OCI-LY7 (cell line): ENCODE measurements around the gene ENAH. TPM values are rescaled to one million over a fixed set of nuclear protein-coding genes. Genes with fewer than 3 reads are reported as not detected.
"Not testable (repeated sequence)": the region's sequence is repeated elsewhere in the genome, so short reads cannot be mapped to it uniquely, and the experiment has no call there.

Source experiments
- BruUV-seq: library from RNA; stranded (reverse); fragments of 400-500 nt; replicated peaks from 2 replicates; lab custom pipeline; 2021; lab: Mats Ljungman, UMichigan
- CTCF ChIA-PET: fragments of 300-600 bp; sonication (Branson Sonifier 250); formaldehyde crosslinking; loops from one replicate; lab custom pipeline; 2022; ENCODE audit warnings: antibody characterized with exemption; ENCODE audit not compliant: unreplicated experiment; lab: Charles Lee
- POLR2A ChIA-PET: fragments of 300-600 bp; sonication (Branson Sonifier 250); formaldehyde crosslinking; loops from one replicate; lab custom pipeline; 2022; ENCODE audit warnings: antibody characterized with exemption; lab: Charles Lee
- DNase-seq: peaks from one replicate; pipeline ENCODE4 v3.0.0-alpha.2; 2015; ENCODE audit warnings: low spot score
- H2AFZ ChIP-seq: fragments of 200-600 bp; sonication (generic), shearing (Covaris generic); 2 replicates; pipeline ENCODE4 v1.6.1; 2014; ENCODE audit warnings: mild to moderate bottlenecking, antibody characterized with exemption, low read length, moderate library complexity
- H3K27ac ChIP-seq: fragments of 200-600 bp; sonication (generic); 2 replicates; pipeline ENCODE4 v1.5.1; 2014; ENCODE audit warnings: mixed run types, low read depth, mild to moderate bottlenecking, moderate library complexity, low read length, inconsistent platforms; ENCODE audit not compliant: poor library complexity, severe bottlenecking
- H3K36me3 ChIP-seq: fragments of 200-600 bp; sonication (generic); 2 replicates; pipeline ENCODE4 v1.6.1; 2014; ENCODE audit warnings: mild to moderate bottlenecking, antibody characterized with exemption, low read length, moderate library complexity, mixed read lengths; ENCODE audit not compliant: insufficient read depth
- H3K4me1 ChIP-seq: fragments of 200-600 bp; sonication (generic); 2 replicates; pipeline ENCODE4 v1.5.1; 2014; ENCODE audit warnings: mild to moderate bottlenecking, low read length; ENCODE audit not compliant: insufficient read depth, poor library complexity, severe bottlenecking
- H3K4me2 ChIP-seq: fragments of 200-600 bp; sonication (generic); 2 replicates; pipeline ENCODE4 v1.6.1; 2014; ENCODE audit warnings: mild to moderate bottlenecking, low read length
- H3K4me3 ChIP-seq: fragments of 200-600 bp; sonication (generic); 2 replicates; pipeline ENCODE4 v1.5.1; 2014; ENCODE audit warnings: mild to moderate bottlenecking, low read depth, low read length; ENCODE audit not compliant: poor library complexity, severe bottlenecking
- H3K79me2 ChIP-seq: fragments of 200-600 bp; sonication (generic); 2 replicates; pipeline ENCODE4 v1.6.1; 2016; ENCODE audit warnings: low read depth, mild to moderate bottlenecking, low read length, moderate library complexity, mixed read lengths; ENCODE audit not compliant: insufficient read depth
- H3K9me2 ChIP-seq: fragments of 200-600 bp; sonication (generic); 2 replicates; pipeline ENCODE4 v1.6.1; 2016; ENCODE audit warnings: mild to moderate bottlenecking, low read length, mixed read lengths; ENCODE audit not compliant: insufficient read depth
- H3K9me3 ChIP-seq: fragments of 200-600 bp; sonication (generic); 2 replicates; pipeline ENCODE4 v1.6.1; 2014; ENCODE audit warnings: mild to moderate bottlenecking, mixed run types, low read length, mixed read lengths
- H4K20me1 ChIP-seq: fragments of 200-600 bp; sonication (generic); 2 replicates; pipeline ENCODE4 v1.6.1; 2014; ENCODE audit warnings: mild to moderate bottlenecking, antibody characterized with exemption, low read length, moderate library complexity, mixed read lengths; ENCODE audit not compliant: insufficient read depth
- EZH2phosphoT487 ChIP-seq: fragments of 200-600 bp; sonication (generic); IDR thresholded peaks from 2 replicates; pipeline ENCODE4 v1.6.1; 2018; ENCODE audit warnings: low read depth, borderline replicate concordance, mild to moderate bottlenecking, mixed run types, antibody characterized with exemption, low read length, moderate library complexity, mixed read lengths
- intact Hi-C: fragments of 100-400 bp; cut with micrococcal nuclease; formaldehyde crosslinking; loops from one replicate; pipeline ENCODE4 v1.10.0; 2022; ENCODE audit not compliant: unreplicated experiment
- total RNA-seq, 2 experiments: library from RNA; depleted of rRNA in 1 of 2; stranded (reverse); fragments of >200 nt in 1 of 2; shearing (Covaris generic) in 1 of 2; gene quantifications; 2 replicates each; pipeline ENCODE4 v1.2.3, GENCODE V29; 2014 to 2022
- TF ChIP-seq, protein P1 (sequence below): fragments of 200-600 bp; sonication (generic); conservative IDR thresholded peaks from 2 replicates; pipeline ENCODE4 v1.5.1; 2014; ENCODE audit warnings: mild to moderate bottlenecking, antibody characterized with exemption, low read length, moderate library complexity, mixed read lengths

ENAH gene
- total RNA-seq, 2 experiments from 2014 or later = 4.6 to 18.1 TPM

DNA sequence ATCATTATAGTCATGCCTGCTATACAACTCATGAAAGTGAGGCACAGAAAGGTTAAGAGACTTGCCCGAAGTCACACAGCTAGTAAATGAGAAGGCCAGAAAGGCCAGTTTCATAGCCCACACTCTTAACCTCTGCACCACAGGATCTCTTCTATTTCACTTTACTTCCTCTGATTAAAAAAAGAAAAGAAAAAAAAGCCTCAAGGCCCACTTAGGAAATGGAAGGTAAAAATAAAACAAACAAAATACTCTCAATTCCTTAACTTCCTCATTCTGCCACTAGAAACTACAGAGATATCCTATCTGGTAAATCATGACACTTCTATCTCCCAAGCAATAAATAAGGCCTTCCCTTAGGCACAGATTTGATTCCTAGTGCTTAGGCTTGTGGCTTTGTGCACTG, 7.6 kb upstream of the ENAH start:
- intact Hi-C loops = no loop called here
- Histone ChIP-seq H4K20me1 (no peaks in the 10 kb centered on the region), H3K4me3 (peak overlapping the region; percentile 13), H3K9me2 (no peaks in the 10 kb centered on the region), H3K4me2 (peak overlapping the region; percentile 71), H3K4me1 (peaks cover 22% of the 10 kb centered on the region), H3K27ac (peak overlapping the region; percentile 47), H3K79me2 (no peaks in the 10 kb centered on the region), H3K9me3 (no peaks in the 10 kb centered on the region), H3K36me3 (no peaks in the 10 kb centered on the region), H2AFZ (peak overlapping the region; percentile 35; the same call in 1 of the 2 replicates)
- ChIA-PET CTCF (no interaction called here), POLR2A (interaction anchor here (0.7 to 1.3 kb wide), 7 partner anchors 8 to 500 kb away, joined by 3 to 4 read pairs (median 3); no protein-coding TSS in a partner anchor)
- BruUV-seq = no TSS peak
- DNase-seq = peak; percentile 58
- TF ChIP-seq EZH2phosphoT487 = no peak
- TF ChIP-seq, protein P1, sequence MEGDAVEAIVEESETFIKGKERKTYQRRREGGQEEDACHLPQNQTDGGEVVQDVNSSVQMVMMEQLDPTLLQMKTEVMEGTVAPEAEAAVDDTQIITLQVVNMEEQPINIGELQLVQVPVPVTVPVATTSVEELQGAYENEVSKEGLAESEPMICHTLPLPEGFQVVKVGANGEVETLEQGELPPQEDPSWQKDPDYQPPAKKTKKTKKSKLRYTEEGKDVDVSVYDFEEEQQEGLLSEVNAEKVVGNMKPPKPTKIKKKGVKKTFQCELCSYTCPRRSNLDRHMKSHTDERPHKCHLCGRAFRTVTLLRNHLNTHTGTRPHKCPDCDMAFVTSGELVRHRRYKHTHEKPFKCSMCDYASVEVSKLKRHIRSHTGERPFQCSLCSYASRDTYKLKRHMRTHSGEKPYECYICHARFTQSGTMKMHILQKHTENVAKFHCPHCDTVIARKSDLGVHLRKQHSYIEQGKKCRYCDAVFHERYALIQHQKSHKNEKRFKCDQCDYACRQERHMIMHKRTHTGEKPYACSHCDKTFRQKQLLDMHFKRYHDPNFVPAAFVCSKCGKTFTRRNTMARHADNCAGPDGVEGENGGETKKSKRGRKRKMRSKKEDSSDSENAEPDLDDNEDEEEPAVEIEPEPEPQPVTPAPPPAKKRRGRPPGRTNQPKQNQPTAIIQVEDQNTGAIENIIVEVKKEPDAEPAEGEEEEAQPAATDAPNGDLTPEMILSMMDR = no peak

DNA sequence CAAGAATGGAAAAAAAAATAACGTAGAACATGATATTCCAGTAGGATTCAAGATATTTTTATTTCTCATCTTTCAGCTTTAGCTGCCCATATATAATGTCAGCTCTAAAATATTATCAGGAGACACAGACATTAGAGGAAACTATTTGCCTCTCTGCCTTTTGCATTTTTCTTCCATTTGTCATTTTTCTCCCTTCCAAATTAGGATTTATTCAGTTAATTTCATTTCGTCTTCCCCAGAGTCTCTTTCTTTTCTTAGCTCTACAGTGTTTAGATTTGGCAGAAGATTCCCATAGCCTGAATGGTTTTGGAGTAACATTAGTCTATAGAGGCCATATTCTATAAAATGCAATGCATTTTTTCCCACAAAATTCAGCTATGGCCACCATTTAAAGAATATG, 5.1 kb upstream of the ENAH start:
- Histone ChIP-seq H3K4me1 (peaks cover 33% of the 10 kb centered on the region), H2AFZ (no peak overlapping the region), H3K79me2 (no peaks in the 10 kb centered on the region), H3K9me3 (no peaks in the 10 kb centered on the region), H4K20me1 (no peaks in the 10 kb centered on the region), H3K36me3 (no peaks in the 10 kb centered on the region), H3K4me2 (no peak overlapping the region), H3K27ac (no peak overlapping the region), H3K4me3 (no peak overlapping the region), H3K9me2 (no peaks in the 10 kb centered on the region)
- POLR2A ChIA-PET = interaction anchor here (0.6 to 1.0 kb wide), 4 partner anchors 13 to 120 kb away, joined by 3 to 9 read pairs (median 4); partner anchors contain the start of gene SRP9
- CTCF ChIA-PET = interaction anchor here (0.5 kb wide), 1 partner anchor 243 kb away, joined by 3 read pairs; no protein-coding TSS in a partner anchor
- intact Hi-C loops = loop anchor here (5.0 kb wide), 1 partner anchor 319 kb away; no protein-coding TSS in a partner anchor
- TF ChIP-seq, protein P1 = no peak
- TF ChIP-seq EZH2phosphoT487 = no peak
- no TSS peak for BruUV-seq
- DNase-seq = no peak

DNA sequence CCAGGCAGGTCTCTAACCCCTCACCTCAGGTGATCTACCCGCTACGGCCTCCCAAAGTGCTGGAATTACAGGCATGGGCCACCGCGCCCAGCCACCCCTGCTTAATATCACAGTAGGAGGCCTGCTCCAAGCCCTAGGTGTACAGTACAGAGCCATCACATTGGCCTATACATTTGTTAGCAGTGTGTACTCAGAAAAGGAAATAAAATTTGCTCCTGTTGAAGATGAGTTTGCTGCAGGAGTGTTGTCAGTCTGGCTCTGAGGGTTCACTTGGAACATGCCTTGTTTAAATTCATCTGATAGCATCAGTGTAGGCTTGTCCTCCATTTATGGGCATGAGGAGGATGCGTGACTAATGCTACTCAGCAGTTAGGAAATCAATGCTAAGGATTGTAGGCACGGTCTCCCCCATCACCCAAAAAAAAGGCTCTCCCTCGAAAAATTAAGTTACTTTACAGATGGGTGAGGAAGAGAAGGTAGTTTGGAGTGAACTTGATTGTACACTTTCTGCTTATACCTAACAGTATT, 4.6 kb upstream of the ENAH start:
- Histone ChIP-seq H3K9me3 (no peaks in the 10 kb centered on the region), H3K36me3 (no peaks in the 10 kb centered on the region), H3K27ac (no peak overlapping the region), H3K4me3 (no peak overlapping the region), H2AFZ (no peak overlapping the region), H3K4me1 (peaks cover 33% of the 10 kb centered on the region), H3K79me2 (no peaks in the 10 kb centered on the region), H3K9me2 (no peaks in the 10 kb centered on the region), H4K20me1 (no peaks in the 10 kb centered on the region), H3K4me2 (no peak overlapping the region)
- CTCF ChIA-PET = no interaction called here
- POLR2A ChIA-PET = interaction anchor here (0.8 to 1.0 kb wide), 3 partner anchors 13 to 120 kb away, joined by 3 to 4 read pairs (median 3); partner anchors contain the start of gene SRP9
- DNase-seq = no peak
- BruUV-seq = no TSS peak
- intact Hi-C loops = loop anchor here (1.0 to 5.0 kb wide), 2 partner anchors 115 to 320 kb away; no protein-coding TSS in a partner anchor
- TF ChIP-seq EZH2phosphoT487 = no peak
- TF ChIP-seq, protein P1 = no peak

DNA sequence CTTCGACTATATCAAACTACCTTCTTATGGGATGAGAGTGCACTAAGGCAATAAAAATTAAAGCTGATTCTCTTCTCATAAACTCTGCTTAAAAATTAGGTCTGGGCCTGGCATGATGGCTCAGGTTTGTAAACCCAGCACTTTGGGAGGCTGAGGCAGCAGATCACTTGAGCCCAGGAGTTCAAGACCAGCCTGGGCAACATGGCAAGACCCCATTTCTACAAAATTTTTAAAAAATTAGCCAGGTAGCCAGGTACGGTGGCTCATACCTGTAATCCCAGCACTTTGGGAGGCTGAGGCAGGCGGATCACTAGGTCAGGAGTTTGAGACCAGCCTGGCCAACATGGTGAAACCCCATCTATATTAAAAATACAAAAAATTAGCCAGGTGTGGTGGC, 3.3 kb upstream of the ENAH start:
- H2AFZ ChIP-seq, CTCF ChIA-PET, H3K36me3 ChIP-seq, BruUV-seq, H3K4me3 ChIP-seq, H3K9me2 ChIP-seq, H3K4me2 ChIP-seq, H3K9me3 ChIP-seq, H4K20me1 ChIP-seq, H3K79me2 ChIP-seq, DNase-seq, H3K27ac ChIP-seq: not testable (repeated sequence)
- H3K4me1 ChIP-seq = peaks cover 41% of the 10 kb centered on the region
- POLR2A ChIA-PET = interaction anchor here (0.6 to 0.7 kb wide), 2 partner anchors 35 to 241 kb away, joined by 3 read pairs; no protein-coding TSS in a partner anchor
- intact Hi-C loops = loop anchor here (5.0 kb wide), 1 partner anchor 321 kb away; no protein-coding TSS in a partner anchor
